ENCODE data around the gene MAPKAPK2.
"Not testable (repeated sequence)": the region's sequence is repeated elsewhere in the genome, so short reads cannot be mapped to it uniquely, and the experiment has no call there.

Gene MAPKAPK2

DNA sequence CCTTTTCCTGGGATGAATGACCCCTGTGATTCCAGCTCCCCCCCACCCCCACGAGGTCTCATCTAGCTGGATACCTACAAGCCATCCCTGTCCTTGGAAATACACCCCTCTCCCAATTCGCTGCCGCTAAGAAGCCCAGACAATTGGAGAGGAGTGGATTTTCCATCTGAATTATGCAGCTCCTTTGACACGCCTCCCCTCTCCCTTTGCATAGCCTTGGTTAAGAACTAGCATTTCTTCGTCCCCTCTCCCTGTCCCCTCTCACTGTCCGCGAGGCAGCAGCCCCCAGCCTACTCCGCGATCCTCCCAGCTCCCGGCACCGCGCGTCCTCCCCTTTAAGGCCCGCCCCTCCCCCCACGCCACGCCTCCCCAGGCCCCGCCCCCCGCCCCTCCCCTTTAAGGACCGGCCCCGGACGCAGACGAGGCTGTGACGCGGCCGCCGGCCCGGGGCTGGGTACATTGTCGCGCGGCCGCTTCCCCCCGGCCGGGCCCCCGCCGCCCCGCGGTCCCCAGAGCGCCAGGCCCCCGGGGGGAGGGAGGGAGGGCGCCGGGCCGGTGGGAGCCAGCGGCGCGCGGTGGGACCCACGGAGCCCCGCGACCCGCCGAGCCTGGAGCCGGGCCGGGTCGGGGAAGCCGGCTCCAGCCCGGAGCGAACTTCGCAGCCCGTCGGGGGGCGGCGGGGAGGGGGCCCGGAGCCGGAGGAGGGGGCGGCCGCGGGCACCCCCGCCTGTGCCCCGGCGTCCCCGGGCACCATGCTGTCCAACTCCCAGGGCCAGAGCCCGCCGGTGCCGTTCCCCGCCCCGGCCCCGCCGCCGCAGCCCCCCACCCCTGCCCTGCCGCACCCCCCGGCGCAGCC, at the start of gene MAPKAPK2:
Gene MAPKAPK2, plus strand, starts transcription at position 428 of the 856 bp plus-strand sequence. Its CDS starts 325 bp downstream, at position 753.
- DNase-seq: peak; percentile 91

DNA sequence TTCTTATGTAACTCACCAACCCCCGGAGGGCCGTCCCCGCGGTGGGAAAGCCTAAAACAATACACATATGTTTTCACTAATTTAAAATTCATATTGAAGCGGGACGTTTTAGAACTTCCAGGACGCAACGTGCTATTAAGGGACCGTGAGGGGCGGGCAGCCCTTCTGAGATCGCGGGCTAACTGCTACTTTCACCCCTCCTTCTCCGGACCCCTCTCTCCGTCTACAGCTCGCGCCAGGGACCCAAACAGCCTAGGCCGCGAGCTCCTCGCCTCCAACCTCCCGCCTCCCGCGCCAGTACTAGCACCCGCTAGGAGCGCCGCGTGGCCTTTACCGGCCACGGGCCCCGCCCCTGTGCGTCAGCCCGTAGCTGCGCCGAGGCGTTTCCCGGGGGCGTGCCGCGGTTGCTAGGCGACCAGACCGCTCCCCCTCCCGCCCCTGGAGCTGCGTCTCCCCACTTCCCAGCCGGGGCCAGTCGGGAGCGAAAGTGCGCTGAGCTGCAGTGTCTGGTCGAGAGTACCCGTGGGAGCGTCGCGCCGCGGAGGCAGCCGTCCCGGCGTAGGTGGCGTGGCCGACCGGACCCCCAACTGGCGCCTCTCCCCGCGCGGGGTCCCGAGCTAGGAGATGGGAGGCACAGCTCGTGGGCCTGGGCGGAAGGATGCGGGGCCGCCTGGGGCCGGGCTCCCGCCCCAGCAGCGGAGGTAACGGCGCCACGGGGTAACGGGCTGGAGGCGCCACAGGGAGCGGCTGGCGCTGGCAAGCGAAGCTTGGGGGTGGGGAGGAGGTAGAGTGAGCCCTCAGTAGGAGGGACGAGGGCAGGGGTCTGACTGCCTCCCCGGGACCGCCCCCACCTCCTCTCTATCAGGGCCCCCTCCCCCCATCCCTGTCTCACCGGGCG, 49.4 kb upstream of the MAPKAPK2 start, which contains the start of gene DYRK3:
Gene DYRK3, plus strand, starts transcription at position 457 of the 898 bp plus-strand sequence. Its CDS starts 168 bp downstream, at position 625.
- peak; percentile 97 for DNase-seq

- no peak for DNase-seq
These were observed 48.7 kb upstream of the MAPKAPK2 start for GRCh38 chr1:206635978-206636345.

DNA sequence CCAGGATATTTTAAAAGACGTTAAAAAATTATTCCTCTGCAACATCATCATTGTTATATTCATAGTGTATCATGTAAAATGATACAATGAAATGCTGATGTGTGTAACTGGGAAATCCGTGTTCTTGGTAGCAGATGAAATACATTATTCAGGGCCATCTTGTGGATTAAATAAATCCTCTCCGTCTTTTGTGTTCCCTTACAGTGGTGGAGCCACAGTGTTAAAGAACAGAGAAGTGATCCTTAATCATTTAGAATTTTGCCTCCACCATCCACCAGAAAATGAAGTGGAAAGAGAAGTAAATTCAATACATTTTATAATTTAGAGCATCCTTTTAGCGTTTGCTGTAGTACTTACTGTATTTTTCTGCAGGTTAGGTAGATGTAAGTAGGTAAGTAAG, 48.0 kb upstream of the MAPKAPK2 start:
- DNase-seq: no peak

DNA sequence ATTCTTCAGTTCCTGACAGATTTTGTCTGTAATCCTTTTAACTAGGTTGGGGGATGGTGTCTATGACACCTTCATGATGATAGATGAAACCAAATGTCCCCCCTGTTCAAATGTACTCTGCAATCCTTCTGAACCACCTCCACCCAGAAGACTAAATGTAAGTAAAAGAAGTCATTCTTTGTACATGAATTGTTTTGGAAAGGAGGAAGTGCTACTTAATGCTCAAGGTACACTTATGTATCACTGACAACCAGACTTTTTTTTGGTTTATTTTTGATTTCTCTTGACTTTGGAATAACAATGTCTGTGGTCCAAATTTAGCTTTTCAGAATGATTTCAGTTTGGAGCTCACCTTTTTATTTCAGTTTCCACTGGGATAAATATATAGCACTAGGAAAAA, 47.1 kb upstream of the MAPKAPK2 start:
- no peak for DNase-seq

GRCh38 chr1:206642074-206642473, 42.6 kb upstream of the MAPKAPK2 start:
- not testable (repeated sequence) for DNase-seq

DNA sequence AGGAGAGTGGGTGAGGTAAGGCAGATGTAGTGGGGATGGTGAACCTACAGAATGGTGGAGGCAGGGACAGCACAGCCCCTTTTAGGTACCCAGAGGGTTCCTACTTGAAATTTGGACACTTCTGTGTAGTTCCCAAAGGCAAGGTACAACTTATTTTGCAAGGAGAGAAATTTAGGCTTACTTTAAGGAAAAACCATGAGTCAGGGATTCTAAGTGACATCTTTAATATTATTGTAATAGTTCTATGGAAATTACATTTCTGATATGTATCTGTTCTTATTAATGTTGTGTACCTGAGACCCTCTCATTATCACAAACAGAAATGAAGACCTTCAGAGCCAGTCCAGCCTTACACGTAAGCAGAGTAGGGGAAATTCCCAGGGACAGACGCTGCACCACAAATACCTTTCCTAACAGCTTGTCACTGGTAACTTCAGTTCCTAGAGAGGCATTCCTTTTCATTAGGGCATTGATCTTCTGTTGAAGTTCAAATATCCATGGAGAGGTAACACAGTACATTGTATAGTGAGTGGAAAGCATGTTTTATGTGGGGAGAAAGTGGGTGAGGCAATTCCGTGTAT, 41.5 kb upstream of the MAPKAPK2 start:
- no peak for DNase-seq

DNA sequence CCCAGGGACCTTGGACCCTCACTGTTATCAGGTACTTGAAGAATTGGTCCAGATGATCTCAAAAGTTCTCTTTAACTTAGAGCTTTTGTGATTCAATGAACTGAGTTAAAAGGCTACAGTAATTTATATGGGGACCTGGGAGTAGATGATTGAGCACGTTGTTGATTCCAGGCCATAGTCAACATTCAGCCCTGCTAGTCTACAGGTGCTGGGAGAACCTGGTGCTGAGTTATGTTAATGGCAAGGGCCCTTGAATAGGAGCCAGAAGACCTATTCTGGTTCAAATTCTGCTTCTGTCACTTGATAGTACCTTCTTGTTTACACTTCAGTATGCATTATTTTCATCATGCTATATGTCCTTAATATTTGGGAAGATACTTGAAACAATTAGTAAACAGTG, 38.2 kb upstream of the MAPKAPK2 start:
- DNase-seq: no peak

- no peak for DNase-seq
These were observed 37.5 kb upstream of the MAPKAPK2 start for GRCh38 chr1:206647224-206647623.

DNA sequence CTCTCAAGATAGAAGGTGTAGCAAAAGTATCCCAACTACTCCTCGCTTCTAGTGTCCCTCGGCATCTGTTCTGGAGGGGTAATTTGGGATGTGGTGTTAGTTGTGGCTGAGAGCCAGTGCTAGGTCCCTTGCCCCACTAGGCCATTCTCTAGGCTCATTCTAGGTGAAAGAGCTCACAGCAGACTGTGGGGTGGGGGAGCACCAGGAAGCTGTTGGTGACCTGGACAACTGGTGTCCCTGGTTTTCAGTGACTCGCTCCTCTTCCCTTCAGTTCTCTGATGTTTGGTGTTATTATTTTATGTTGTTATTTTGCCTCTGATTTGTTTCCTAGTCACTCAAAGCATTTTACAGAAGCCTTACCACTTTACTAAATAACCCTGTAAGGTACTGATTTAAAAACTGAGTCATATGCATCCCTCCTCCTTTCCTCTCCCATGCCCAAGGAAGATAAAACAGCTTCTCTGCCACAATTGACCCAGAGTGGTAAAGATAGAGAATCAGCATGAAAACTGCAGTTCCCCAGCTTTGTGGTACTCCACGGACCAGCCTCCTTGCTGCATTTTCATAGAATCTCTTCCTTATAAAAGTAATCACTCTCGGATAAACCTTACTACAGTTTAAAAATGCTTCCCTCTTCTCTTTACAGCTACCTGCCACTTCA, 35.3 kb upstream of the MAPKAPK2 start:
- DNase-seq: no peak

- no peak for DNase-seq
These were observed 33.7 kb upstream of the MAPKAPK2 start for GRCh38 chr1:206651014-206651413.

DNA sequence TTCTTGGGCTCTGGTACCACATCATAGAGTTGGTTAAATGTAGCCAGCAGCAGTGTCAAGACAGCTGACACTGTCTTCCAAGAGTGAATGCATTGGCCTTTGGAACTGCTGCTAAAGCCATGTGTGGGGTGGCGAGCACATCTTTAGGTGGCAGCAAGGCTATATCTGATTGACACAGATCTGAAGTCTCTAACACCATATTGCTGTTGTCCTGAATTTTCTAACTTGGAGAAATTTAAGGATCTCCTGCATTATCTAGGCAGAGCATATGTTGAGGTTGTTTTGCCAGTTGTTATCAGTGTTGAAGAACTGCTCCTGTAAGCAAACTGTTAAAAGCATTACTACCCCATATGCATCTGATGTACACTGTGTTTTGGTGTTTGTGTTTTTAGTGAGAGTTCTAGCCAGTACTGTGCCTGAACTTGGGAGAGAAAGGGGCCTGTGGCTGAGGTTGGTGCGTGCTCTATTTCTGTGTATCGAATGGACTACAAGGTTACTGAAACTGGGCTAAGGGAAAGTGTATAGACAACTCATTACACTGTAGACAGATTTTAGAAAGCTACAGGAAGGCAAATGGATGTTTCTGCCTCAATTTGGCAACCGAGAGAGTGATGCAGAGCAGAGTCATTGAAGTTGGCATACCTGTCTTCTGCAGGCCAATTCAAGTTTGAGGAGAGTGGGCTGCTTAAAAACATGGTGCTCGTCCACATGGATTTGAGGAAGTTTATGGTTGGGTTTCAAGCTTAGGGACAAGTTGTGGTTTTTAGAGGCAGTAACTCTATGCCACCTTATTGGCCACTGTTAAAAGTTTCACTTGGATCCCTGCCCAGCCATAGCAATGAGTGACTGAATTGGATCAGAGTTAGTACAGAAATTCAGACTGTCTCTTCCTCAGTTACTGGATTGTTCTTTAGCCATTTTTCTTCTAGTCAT, 32.5 kb upstream of the MAPKAPK2 start:
- no peak for DNase-seq

DNA sequence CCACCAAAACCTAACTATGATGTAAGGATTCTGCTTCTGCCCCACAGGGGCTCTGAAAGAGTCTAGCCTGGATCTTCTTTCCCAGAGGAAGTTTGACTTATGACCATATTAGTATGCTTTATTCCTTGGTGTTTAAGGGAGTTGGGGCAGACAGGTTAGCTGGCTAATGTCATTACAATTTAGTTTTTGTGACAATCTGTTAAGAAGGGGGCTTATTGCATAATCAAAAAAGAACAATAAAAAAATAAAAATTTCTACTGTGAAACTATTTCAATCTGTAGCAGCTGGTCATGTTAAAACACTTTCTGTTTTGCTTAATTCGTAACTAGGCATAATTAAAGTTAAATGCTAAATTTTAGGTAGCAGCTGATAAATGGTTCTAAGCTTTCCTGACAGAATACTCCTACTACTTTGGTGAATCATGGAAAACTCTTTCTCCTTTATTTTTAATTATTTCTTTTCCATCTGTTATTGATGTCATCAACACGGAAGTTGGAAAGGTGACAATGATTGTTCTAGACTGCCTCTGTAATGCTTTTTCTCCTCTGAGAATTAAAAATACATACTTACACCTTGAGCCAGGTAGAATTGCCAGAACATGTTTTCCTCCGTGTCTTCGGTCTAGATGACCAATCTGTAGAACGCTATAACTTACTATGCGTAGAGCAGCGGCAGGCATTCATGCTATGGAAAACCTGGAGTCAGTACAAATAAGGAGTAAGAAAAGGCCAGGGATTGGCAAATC, 30.8 kb upstream of the MAPKAPK2 start:
- no peak for DNase-seq

DNA sequence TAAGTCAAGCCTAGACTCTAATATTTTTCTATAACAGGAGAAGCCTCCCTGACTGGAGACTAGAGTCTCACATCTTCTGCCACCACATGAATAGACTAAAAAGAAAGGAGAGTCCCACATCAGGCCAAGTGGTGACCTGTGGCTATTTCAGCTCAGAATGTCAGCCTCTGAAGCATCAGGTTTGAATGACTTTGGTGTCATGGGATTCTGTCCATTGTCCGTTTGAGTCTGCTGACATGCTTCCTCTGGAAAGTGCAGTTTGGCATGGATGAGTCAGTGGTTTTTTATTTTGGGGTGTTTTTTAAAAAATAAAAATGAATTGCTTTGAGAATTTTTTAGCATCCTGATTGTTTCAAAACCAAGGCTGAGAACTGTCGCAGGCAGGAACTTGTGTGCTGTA, 29.9 kb upstream of the MAPKAPK2 start:
- no peak for DNase-seq

DNA sequence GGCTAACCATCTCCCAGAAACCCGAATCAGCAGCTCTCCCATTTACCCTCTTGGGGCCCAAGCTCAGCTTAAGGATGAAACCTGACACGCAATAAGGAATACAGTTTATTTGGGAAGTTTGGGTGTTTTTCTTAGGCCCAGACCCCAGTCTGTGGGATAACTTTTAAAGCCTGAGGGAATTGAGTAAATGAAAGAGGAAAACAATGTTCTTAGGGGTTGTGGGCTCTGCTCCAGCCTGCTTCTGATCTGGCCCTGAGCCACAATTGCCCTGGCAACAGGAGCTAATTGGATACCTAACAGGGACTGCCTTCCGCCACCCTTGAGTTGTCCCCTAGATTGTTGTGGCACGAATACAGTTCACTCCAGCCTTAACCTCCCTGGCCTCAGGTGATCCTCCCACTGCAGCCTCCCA, 29.2 kb upstream of the MAPKAPK2 start:
- DNase-seq: no peak

- no peak for DNase-seq
These were observed 27.8 kb upstream of the MAPKAPK2 start for GRCh38 chr1:206656936-206657335.

DNA sequence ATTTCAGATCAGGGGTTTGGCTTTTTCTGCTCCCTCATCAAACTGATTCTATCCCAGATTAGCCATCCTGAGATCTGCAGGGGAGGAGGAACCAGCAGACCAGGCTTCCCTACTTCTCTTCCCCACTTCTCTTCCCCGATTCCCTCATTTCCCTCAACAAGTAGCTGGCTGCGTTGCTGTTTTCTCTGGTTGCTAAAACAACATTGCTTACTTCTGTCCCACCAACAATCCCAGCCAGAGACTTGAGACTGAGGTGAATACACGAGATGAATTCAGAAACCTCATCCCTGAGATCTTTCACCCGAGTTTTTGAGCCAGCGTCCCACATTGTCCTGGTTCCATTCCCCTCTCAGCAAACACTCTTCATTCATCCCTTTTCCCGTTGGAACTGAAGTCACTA, 27.0 kb upstream of the MAPKAPK2 start:
- no peak for DNase-seq

- DNase-seq: peak; percentile 83
These were observed 26.3 kb upstream of the MAPKAPK2 start for GRCh38 chr1:206658264-206658980.

- DNase-seq: no peak
These were observed 25.8 kb upstream of the MAPKAPK2 start for GRCh38 chr1:206658981-206659273.

DNA sequence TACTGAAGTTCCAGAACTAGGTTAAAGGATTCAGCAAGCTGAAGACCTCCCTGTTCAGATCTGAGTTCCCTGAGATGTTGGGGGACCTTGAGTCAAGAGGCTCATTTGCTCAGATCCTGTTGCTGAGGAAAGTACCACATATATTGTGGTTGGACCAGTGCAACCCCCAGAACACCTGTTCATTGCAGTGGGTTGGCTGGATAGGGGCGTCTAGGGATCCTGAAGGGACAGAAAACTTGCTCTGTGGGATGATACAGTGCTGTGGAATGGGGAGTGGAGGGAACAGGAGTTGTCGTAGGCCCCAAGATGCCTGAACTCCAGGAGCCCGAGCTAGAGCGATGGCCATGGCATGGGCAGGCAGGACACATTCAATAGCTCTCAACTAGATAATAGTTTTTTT, 24.6 kb upstream of the MAPKAPK2 start:
- no peak for DNase-seq

Measured in activated effector memory CD4-positive, alpha-beta T cell treated with anti-CD3 and anti-CD28 coated beads, Interleukin-2, amount 50 U/mL, for 16 hours (primary cell).